ENCODE measurements around the gene THSD4.

The THSD4 gene

DNA sequence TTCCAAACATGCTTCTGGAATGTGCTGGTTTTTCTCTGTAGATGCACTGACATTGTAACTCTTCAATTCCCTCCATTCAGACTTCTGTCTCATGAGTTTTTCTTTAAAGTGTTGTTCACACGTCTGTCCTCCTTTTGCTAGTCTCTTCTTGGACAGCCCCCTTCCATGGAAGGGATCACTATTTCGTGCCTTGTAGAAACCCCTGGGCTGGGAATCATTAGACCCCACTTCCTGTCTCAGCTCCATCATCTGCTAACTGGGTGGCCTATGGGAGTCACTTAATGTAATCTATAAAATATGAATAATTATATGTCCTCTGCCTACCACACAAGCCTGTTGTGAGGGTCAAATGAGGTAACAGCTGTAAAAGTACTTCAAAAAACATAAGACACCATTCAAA, 110.6 kb downstream of the THSD4 start:
- DNase-seq (ENCODE audit: low read depth), result no peak

DNA sequence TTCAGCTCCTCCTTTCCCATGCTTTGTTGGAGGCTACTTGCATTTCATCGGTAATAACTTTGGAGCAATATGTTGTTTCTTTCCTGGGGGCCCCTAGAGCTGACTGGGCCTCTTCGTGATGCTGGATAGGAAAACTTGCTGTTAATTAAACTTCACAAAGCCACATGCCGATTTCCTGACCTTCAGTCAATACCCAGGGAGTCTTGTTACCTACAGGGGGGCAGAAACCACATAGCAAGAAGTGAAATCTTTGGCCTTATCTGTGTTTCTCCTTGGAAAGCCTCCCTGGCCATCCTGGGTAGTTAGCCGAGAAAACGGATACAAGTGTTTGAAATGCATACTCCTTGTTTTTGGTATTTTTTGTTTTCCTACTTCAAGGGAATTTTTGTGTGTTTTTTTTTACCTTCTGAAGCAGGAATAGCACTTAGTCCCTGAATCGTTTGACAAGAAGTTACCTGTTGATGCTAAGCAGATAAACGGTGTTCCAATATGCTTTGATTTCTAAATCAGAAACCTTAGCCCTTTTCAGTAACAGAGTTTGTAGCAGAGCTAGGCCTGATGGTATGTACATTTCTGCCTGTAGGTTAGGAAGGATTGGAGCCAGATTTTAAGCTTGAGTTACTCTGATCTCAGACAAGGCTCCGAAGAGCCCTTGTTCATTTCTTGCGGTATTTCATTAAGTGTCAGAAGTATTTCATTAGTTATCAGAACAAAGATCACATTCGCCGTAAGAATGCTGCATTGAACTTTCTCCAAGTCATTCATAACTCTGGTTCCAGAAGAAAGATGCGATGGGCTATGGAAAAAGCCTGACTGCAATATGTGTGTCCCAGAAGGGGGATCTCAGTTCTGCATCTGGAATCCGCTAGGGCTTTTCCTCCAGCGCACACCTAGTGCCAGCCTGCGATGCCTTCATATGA, 111.5 kb downstream of the THSD4 start:
- DNase-seq (ENCODE audit: low read depth), result no peak

DNA sequence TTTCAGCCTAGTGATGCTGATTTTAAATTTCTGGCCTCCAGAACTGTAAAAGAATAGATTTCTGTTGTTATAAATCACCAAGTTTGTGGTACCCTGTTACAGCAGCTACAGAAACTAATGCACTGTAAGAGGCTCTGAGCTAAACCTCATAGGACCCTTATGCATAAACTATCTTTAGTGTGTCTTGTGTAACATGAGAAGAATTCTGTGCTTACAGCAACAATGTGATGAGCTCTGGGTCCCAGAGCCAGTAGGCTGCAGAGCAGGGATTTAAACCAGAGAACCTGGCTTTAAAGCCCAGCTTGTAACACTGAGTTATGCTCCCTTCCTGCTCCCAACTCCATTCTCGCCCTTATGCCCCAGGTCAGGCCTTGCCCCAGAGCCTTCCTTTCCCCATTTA, 113.1 kb downstream of the THSD4 start:
- DNase-seq (ENCODE audit: low read depth), result no peak

DNA sequence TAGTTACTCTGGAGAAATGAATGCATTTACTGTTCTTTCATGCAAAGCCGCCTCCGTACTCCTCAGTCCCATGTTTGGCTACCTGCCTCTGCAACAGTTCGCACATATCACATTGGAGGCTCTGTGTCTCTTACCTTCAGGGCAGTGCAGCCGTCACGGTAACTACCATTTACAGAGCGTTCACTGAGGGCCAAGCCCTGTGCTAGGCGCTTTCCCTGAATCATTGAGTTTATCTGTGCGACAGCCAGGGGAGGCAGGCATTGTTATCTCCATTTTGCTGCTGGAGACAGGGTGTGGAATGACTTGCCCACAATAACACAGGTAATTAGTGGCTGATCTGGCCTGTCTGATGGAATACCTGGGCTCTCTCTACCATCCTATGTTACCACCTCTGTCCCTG, 115.0 kb downstream of the THSD4 start:
- DNase-seq (ENCODE audit: low read depth), result no peak

DNA sequence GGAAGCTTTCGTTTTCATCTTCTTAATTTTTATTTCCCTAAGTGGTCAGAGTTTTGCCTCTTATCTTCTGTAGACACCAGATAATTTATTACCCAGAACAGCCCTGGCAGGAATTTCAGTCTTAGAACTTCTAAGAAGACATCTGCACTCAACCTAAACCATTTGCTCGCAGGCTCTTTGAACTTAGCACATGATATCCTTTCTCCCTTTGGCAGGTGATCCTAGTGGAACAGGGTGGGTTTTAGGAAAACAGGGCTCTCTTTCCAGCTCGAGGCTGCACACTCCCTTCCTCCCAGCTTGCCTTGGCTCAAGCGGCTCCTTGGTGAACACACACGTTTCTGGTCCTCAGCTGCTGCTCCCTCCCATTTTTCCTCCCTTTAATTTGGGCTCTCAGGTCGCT, 116.5 kb downstream of the THSD4 start:
- no peak for DNase-seq (ENCODE audit: low read depth)

DNA sequence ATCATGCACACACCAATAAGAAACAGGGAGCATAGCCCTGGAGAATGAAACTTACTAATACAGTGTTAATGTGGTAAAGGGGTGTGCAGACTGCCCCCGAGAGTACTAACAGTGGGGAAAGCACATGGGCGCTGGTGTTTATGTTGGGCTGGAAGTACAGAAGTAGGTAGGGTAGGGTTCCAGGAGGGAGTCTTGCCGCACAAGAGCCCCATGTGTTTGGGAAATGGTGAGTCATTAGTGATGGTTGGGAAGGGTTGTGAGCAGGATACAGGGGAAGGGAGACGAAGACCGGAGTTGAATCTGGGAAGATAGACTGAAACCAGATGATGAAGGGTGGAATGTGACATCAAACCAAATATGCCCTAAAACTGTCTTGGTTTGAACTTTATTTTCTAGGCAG, 117.1 kb downstream of the THSD4 start:
- no peak for DNase-seq (ENCODE audit: low read depth)

DNA sequence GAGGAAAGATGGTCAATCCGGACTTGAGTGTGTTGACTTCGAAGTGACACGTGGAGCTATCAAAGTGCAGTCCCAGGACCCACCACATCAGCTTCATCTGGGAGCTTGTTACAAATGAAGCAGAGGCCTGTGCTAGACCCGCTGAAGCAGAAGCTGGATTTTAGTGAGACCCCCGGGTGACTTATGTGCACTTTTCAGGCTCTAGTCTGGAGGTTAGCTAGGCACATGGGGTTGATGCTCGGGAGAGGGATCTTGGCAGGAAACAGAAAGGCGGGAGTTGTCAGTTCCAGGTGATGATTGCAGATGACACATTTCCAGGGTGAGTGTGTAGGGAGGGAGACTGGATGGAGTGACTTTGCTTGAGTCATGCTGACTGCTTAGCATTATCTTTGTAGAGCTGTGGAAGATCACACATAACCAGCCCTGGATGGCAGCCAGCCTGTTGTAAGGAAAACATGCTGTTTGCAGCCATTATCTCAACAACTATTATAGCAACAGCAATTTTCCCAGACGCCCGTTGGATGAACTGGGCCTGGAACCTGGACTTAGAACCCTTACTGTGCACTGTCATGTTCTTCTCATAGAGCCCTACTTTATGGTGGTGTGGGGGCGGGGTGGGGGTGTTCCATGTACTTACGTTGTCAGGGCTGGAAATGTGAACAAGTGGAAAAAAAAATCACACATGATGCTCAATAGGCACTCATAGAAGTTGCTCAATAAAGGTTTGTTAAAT, 122.4 kb downstream of the THSD4 start:
- DNase-seq (ENCODE audit: low read depth), result no peak

DNA sequence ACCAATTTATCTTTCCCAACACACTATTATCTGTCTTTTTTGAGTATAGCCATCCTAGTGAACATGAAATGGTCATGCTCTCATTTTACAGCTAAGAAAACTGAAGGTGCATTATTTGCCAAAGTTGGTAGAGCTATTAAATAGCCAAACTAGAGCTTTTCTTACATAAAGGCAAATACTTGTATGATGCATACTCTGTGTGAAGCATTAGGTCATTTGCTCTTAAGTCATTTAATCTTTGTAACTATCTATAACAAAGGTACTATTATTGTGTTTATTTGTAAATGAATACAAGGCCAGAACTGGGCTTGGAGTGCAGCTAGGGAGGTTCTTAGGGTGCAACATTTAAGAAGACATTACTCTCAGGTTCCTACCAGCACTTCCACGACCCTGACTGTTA, 123.7 kb downstream of the THSD4 start:
- DNase-seq (ENCODE audit: low read depth), result no peak

DNA sequence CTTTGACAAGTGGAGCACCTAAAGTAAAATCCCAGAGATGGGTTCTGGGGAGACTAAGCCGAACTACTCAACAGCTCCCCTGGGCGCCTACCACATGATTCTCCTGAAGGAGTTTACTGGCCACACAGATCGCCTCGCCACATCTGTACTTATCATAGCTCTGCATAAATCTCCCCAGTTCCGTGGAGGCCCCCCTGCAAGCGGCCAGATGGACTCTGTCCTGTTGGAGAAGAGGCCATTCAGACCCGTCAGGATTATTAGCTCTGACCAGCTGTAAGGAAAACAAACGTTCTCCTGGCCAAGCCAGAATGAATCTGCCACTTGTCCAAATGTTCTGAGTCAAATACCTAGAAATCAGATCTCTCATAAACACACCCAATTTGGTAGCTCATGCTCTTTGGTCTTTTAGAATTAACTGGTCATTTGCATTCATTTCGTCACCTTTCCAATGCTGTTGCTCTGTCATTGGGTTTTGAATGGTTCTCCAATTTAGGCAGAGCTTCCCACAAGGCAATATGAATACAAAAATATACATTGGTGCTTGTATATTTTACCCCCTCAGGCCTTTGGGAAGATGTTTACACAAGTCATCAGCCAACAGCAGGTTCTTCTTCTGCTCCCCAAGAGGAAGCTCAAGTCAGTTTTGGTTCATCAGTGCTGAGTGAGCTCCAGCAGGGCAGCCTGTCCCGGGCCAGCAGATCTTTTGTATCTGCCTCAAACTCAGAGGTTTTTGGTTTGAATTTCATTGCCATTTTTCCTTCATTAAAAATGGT, 124.5 kb downstream of the THSD4 start:
- DNase-seq (ENCODE audit: low read depth), result no peak

DNA sequence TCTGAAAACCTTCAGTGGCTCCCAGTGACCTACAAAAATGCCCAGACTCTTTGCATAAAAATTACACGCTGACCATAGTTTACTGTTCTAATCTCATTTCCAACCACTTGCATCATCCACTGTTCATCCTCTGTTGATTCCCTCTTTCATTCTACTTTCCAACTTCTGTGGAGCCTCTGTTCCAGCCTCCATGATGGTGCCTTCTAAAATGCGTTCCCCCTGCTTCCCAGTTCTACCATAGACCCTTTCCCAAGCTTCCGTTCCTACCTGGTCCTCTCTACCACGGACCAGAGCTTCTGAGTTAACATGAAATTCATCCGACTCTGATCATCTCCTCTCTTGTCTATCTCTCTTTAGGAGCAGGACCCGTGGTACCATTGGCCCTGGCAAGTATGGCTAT, 127.0 kb downstream of the THSD4 start:
- no peak for DNase-seq (ENCODE audit: low read depth)

DNA sequence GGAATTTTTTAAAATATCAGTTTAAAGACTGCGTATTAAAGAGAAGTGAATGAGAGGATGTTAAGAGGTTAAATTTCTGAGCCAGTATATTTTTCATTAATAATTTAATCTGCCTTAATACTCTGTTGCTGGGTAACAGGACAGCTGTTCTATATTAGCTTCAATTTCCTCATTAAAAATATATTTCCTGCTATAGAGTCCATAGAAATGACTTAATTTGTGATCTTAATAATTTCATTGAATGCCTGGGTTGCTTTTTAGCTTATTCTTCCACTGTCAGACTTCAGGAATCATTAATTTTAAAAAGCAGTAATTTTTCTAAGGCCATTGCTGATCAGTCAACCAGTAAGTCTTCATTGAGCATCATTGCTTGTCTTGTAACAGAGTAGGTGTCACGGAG, 129.0 kb downstream of the THSD4 start:
- no peak for DNase-seq (ENCODE audit: low read depth)

DNA sequence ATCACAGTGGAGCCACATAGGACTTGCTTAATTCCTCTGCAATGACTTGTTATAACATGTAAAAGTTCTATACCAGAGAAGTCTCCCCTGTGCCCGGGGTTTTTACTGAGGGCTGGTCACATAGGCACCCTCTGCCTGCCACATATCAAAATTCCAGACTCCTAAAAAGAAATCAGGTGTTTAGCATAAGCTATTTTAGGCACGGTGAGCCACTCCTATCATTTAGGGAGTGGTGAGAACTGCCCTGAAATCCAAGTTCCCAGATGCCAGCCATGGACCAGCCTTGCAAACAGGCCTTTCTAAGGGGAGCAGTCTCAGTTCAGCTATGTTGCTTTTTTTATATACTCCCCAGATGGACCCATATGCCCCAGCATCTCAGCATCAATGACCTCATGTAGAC, 130.3 kb downstream of the THSD4 start:
- DNase-seq (ENCODE audit: low read depth), result no peak

DNA sequence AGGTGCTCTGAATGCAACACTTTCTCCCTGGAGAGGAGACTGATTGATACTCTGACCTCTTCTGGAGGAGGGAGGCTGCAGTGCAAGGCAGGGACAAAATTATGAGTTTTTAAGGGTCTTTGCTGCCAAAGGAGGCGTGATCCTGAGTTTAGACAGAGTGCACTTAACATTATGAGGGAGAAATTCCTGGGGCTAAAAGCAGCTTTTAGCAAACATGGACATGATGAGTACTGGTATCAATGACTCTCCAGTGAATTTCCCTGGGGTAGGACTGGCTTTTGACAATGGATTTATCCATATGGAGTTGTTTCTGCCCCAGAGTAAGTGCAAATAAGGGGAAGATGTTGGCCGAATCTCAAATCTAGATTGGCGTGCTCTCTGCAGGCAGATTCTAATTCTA, 133.1 kb downstream of the THSD4 start:
- no peak for DNase-seq (ENCODE audit: low read depth)

DNA sequence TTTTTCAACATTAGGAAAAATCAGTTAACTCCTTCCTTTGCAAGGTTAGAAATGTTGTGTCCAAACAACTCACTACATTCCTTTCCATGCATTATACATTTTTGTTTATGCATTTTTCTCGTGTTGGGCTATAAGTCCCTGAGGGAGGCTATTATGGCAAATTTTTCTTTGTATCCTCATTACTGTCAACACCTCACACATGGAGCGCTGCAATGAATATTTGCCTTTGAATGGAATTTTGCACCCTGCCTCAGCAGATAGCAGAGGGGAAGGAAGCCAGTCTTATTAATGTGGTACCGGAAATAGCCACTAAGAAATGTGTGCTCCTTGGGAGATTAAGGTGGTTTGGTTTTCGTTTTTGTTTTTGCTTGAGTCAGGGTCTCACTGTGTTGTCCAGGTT, 134.7 kb downstream of the THSD4 start:
- DNase-seq (ENCODE audit: low read depth), result no peak

DNA sequence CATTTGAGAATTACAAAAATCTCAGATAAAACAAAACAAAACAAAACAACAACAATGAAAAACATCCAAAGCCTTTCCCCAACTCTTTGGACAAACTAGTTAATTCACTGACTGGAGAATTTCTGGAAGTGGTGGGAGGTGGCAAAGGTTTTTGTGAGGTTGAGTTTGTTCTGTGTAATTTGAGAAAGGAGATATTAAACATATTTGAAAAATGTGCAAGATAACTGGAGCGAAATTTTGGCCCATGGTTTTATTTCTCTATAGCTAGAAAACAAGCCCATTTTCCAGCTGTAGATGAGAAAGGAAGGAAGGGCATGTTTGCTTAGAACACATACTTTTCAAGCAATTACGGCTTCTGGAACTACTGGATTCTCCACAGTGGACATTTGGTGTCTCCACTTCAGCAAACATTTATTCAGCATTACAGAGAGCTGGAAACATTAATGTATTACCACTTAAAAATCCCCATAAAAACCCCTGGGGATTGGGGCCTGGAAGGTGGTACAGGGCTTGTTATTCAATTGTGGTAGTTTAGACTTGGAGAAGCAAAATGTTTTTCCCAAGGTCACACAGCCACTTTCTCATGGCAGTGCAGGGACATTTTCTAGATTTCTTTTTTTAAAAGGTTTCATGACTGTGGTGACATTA, 135.8 kb downstream of the THSD4 start:
- DNase-seq (ENCODE audit: low read depth), result no peak

DNA sequence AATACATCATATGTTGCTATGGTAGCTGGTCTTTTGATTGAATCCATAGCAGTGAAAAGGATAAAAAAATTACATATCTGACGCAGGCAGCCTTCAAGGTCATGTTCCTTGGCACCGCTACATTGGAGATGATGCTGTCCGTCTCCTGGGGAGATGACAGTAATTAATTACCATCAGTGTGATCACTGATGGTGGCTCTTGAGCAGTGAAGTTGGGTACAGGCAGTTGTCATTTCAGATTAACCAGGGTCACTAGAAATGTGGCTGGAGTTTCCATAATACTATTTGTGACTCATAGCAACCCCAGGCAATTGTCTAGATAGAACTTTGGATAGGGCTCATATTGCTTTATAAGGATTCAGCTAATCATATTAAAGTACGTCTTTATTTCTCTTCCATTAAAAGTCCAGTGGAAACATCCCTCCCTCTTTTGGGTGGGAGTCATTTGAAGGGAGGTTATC, 136.3 kb downstream of the THSD4 start:
- DNase-seq (ENCODE audit: low read depth), result no peak

DNA sequence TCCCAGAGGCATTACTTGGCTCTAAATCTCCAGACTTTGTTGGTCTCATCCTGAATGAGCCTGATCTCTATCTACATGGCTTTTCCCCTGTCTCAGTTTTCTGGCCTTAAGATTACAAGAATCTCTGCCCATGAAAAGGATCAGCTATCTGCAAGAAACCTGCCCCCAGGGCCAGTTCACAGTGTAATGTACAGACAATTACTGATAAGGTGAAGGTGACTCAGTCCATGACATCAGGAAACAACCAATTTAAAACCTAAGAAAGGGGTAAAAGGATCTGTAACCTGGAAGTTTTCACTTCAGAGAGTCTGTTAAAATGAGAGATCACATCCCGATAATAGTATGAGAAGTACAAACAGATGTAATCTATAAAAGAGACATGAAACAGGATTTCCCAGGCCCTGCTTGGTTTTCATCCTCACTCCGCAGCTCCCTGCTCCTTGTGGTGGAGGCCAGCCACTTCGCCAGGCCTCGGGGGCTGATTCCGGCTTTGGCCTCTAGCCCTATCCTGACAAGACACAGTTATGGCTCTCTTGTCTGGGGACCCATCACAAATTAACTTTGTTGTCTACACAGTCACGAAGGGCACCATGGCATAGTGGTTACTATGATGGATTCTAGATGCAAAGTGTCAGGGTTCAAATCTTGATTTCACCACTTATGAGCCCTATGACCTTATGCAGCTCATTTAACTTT, 136.9 kb downstream of the THSD4 start:
- DNase-seq (ENCODE audit: low read depth), result no peak

DNA sequence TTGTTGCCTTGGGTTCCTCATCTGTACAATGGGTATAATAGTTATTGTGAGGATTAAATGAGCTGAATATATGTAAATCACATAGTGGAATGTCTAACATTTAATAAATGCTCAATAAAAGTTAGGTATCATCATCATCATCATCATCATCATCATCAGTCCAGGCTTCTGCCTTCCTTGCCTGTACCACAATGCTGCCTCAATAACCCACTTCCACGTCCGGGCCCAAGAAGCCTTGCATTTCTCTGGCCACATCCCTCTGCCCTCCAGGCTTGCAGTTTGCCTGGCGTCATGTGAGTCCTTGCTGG, 137.4 kb downstream of the THSD4 start:
- DNase-seq (ENCODE audit: low read depth), result no peak

DNA sequence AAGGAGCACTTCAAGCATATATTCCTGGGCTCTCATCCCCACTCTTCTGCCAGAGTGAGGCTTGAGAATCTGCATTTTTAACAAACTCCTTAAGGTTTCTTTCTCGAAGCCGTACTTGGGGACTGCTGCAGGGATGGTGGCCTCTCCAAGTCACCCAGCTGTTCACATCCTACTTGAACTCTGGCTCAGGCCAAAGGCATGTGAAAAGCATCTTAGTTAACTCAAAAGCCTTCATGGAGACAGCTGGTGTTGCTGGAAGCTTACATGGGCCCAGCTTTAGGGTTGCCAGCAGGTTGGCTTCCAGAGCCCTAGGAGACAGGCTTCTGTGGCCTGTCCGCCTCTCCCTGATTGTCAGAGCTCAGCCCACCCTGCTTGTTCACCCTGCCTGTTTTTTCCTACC, 139.2 kb downstream of the THSD4 start:
- DNase-seq (ENCODE audit: low read depth), result no peak

DNA sequence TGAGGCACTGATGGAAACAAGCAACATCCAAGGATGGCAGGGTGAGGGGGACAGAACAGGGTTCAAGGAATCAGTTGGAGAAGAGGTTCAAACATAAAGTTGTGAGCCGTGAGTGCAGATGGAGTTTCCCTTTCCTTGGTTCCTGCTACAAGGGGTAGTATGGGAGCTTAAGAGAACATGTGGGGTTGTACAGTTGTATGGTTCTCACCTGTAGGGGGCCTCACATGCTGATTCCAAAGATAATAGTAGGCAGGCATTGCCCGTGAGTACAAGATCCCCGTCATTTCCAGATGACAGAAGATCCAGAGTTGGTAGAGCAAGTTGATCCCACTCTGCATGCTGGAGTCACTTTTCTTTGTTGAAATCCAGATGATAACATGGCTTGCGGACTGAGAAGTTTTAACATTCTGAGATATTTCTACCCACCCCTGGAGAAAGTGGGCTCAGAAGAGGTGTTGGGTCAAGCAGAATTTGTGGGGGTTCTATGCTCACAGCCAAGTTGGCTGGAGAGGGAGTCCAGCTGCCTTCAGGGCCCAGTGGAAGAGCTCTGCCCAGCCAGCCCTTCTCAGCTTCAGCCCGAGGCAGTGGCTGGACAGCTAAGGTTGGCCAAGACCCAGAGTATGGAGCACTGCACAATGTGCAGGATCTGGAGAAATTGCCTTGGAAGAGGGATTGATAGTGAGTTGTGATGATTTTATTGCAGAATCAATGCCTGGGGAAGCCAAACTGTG, 141.8 kb downstream of the THSD4 start:
- DNase-seq (ENCODE audit: low read depth), result no peak

DNA sequence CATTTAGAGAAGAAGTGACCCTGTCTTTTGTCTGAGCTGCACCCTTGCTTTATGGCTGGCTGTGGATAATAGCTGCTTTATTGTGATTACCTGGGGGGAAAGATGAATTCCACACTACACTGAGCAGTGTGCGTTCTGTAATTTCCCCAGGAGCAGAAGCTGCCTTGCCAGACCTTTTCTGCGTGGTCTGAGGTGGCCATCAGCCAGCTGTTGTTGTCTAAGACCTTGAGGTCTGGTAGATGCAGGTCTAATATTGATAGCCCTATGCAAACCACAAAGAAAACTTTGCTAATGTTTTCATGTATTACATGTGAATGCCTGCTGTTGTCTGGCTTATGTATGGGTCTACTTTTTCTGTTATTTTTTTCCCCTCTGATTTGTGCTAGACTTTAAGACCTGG, 144.6 kb downstream of the THSD4 start:
- no peak for DNase-seq (ENCODE audit: low read depth)
